GM19397 (cell line): ENCODE measurements around the gene PSTPIP1.

Source experiments
- ATAC-seq: cut with Tn5 transposase; IDR thresholded peaks from one replicate; pipeline ENCODE4 v1.9.1; 2021; ENCODE audit warnings: mild to moderate bottlenecking, moderate library complexity; ENCODE audit not compliant: unreplicated experiment

PSTPIP1 gene

GRCh38 chr15:76998663-76999285 is 3.8 kb downstream of the PSTPIP1 start:
- ATAC-seq: no peak

GRCh38 chr15:76999996-77000395 is 5.1 kb downstream of the PSTPIP1 start:
- no peak for ATAC-seq

DNA sequence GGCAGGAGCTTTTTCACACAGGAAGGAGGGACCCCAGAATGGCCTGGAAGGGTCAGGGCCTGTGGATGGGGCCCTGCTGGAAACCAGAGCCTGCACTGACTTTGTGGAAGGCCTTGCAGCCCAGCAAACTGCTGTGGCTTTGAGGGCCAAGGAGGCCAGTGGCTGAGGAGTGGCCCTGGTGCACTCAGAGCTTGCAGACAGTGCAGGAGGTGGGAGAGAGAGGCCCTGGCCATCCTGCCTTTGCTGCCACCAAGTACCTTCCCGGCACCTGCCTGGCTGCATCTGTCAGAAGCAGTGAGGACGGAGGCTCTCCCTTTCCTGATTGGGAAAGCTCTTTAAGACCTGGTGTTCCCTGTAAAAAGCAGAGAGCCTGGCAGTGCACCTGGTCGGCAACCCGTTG is 6.4 kb downstream of the PSTPIP1 start:
- no peak for ATAC-seq

- no peak for ATAC-seq
These were observed 7.0 kb downstream of the PSTPIP1 start for GRCh38 chr15:77001966-77002365.

DNA sequence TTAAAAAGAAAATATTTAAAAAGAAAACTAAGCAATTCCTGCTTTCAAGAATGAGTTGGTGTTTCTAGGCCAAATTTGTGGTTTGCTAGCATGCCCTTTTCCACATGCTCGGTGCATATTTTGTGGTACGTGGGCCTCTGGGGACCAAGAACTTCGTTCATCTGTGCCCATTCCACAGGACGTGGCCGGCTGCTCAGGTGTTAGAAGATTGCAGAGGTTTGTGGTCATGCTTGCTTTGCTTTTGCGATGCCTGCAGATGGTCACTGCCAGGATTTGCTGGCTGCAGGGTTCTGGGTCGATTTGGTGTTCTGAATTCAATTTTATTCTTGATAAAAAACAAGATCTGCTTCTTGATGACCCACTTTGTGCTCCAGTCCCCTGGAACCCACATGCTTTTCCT is 7.5 kb downstream of the PSTPIP1 start:
- ATAC-seq: peak; percentile 30

GRCh38 chr15:77002954-77003912 is 8.3 kb downstream of the PSTPIP1 start:
- peak; percentile 85 for ATAC-seq

- ATAC-seq: no peak
These were observed 9.3 kb downstream of the PSTPIP1 start for GRCh38 chr15:77004189-77004588.

DNA sequence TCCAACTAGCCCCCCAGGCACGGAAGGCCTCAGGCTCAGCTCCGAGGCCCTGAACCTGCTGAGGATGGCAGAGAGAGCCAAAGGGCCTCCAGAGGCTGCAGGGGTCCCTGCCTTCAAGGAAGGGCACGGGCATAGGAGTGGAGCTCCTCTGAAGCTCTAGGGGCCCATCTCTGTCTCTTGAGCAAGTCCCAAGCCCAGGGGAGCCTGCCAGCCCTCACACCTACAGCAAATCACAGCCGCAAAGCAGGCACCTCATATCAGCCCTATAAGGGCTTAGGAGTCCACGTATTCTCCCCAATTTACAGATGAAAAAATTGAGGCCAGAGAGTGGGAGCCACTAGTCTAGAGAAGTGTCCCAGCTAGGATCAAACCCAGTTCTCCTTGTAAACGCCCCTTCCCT is 14.2 kb downstream of the PSTPIP1 start:
- no peak for ATAC-seq

GRCh38 chr15:77009646-77010311 is 14.9 kb downstream of the PSTPIP1 start:
- no peak for ATAC-seq

- no peak for ATAC-seq
These were observed 15.4 kb downstream of the PSTPIP1 start for GRCh38 chr15:77010312-77010686.

DNA sequence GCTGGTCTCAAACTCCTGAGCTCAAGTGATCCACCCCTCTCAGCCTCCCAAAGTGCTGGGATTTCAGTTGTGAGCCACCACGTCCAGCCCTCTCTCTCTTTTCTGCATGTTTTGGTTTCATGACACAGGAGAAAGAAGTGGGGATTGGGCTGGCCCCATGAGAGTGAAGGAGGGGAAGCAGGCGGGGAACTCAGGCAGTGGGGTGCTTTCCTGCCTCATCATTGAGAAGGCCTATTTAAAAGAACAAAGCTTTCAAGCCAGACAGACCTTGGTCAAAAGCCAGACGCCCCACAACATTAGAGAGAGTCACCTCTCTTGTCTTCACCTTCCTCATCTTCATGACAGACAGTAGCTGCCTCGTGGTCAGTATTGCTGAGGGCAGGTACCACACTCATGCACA is 15.9 kb downstream of the PSTPIP1 start:
- ATAC-seq: no peak

DNA sequence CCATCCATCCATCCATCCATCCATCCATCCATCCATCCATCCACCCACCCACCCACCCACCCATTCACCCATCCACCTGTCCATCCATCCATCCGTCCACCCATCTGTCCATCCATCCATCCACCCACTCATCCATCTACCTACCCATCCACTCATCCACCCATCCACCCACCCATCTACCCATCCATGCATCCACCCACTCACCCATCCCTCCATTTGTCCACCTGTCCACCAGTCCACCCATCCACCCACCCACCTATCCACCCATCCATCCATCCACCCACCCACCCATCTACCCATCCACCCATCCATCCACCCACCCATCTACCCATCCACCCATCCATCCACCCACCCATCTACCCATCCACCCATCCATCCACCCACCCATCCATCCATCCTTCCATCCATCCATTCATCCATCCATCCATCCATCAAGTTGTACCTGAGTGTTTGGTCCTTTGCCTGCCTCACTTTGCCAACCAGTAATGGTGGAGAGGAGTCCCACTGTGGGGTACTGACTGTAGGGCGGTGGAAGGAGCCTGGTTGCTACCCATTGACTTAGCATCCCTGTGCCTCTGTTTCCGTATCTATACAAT is 17.3 kb downstream of the PSTPIP1 start:
- no peak for ATAC-seq

GRCh38 chr15:77012868-77013267 is 17.9 kb downstream of the PSTPIP1 start:
- no peak for ATAC-seq

GRCh38 chr15:77013776-77014131 is 18.8 kb downstream of the PSTPIP1 start:
- no peak for ATAC-seq

GRCh38 chr15:77014132-77015081 is 19.5 kb downstream of the PSTPIP1 start:
- ATAC-seq: no peak

GRCh38 chr15:77015646-77016320 is 20.9 kb downstream of the PSTPIP1 start:
- ATAC-seq: no peak

DNA sequence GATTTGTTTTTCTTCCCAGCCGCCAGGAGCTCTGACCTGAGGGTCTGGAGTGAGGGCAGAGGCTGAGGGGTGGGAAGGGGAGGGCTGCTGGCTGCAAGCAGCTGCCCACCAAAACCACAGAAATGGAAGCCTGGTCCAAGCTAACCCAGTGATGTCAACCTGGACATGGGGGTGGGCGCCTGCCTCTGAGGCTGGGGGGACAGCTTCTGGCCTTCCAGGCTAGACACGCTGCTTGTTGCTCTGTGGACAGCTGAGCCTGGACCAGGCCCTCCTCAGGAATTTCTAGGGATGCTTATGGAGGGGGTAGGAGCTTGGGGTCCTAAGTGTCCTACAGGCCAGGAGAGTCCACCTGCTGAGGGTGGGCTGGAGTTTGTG is 21.4 kb downstream of the PSTPIP1 start:
- no peak for ATAC-seq

- no peak for ATAC-seq
These were observed 22.2 kb downstream of the PSTPIP1 start for GRCh38 chr15:77017091-77017660.
